Activated naive CD4-positive, alpha-beta T cell treated with anti-CD3 and anti-CD28 coated beads, Interleukin-2, amount 50 U/mL, for 16 hours (primary cell): ENCODE results near the gene PLA2G12A.
A peak's percentile ranks its signal among the peaks of the same experiment; 100 is the strongest.
"Not testable (repeated sequence)": the region's sequence is repeated elsewhere in the genome, so short reads cannot be mapped to it uniquely, and the experiment has no call there.

Experiments used
- DNase-seq: peaks from one replicate; pipeline ENCODE4 v3.0.0-alpha.2; 2020

The PLA2G12A gene

DNA sequence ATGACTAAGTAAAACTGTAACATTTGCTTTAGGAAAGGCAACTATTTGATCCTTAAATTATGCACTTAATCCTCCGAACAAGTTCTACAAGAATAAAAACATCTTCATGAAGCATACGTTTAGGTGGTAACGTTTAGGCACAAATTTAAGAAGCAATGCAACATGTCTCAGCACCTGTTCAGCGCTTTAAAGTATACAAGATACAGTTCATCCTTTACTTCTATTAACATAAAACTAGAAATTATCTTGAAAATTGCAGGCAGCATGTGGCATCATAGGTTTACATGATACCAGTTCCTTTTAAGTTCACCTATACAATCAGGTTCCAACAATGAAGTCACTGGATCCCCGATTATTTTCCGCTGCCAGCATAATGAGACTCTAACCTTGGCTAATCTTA is 1.5 kb downstream of the PLA2G12A start:
- DNase-seq: no peak

DNA sequence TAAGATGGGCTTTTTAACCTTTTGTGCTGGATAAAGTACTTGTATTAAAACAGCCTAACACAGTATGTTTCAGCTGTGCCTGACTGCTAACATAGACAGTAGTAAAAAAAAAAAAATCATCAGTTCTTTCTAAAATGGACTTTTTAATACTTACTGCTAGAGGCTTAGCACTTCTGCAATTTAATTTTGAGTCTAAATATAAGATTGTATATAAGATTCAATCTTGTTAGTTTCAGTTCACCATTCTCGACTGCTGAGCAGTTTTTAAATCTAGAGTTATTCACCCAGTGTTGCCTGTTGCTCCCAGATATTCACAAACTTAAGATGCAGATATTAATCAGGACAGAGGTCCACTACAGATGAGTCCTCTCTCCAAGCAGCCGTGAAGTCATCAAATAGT is 6.8 kb downstream of the PLA2G12A start:
- no peak for DNase-seq

DNA sequence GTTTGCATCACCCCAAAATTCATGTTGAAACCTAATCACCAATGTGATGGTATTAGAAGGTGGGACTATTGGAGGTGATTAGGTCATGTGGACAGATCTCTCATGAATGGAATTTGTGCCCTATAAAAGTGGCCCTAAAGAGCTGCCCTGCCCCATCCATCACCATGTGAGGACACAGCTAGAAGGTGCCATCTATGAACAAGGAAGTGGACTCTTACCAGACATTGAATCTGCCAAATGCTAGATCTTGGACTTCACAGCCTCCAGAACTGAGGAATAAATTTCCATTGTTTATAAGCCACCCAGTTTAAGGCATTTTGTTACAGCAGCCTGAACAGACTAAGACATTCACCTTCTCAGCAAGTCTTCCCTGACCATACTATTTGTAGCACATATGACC is 7.5 kb downstream of the PLA2G12A start:
- no peak for DNase-seq

- no peak for DNase-seq
Observed at GRCh38 chr4:109721033-109721432, 8.8 kb downstream of the PLA2G12A start.

- DNase-seq: no peak
Observed at GRCh38 chr4:109719604-109720003, 10.3 kb downstream of the PLA2G12A start.

DNA sequence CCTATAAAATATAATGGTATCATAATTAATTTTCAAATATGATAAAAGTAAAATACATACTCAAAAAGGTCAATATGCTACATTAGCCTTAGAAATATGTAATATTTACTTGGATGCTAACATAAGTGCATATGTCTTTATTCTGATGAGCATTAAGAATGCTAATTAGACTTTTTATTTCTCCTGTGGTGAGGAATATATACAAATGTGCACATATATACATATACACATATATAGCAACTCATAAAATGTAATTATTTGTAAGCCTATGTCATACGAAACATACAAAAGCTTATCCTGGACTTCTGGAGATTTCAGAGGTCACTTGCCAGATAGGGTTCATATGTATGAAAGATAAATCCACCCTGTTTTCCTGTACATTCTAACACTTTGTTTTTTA is 11.1 kb downstream of the PLA2G12A start:
- no peak for DNase-seq

DNA sequence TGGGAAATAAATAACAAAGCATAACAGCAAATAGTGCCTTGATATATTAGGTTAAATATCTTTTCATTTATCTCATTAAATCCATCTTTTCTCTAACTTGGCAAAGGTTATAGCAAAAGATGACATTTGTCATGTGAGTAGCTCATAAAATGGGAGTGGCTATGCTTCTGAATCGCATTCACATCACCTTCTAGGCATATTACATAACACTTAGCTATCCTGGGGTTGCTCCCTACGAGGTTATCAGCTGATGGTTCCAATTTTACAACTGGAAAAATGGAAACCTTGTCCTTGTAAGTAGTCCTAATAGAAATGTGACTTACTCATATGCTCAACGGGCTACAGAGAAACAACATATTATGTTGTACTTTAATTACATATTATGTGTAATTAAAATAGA is 16.4 kb downstream of the PLA2G12A start:
- DNase-seq: no peak

DNA sequence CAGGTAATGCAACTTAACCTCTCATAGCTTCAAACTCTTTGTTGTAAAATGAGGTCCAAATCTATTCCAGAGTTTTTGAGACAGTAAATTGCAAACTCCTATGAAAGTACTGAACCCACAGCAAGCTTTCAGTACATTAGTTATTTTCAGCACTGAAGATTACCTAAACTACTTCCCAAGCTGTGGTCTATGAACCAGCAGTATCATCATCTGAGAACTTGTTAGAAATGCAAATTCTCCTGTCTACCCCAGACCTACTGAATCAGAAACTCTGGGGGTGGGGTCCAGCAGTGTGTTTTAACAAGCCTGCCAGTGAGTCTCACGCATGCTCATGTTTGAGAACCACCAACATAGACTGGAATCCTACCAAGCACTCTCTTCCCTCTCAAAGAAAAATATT is 20.9 kb downstream of the PLA2G12A start:
- no peak for DNase-seq

DNA sequence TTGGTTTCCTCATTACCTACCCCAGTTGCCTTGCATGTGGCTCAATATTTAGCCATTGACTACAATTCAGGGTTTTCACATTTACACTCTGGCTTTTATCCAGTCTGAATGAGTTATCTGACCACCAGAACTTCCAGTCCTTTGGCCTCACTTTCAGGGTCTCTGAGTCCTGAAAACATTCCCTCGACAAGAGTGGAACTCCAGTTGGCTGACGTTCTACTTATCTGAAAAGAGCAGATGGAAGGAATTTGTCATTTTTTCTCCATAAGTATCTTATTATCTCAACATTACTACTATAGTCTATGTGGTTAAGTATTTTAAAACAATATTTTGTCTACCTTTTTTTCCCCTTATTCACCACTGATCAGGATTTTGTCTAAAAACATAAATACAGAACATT is 21.4 kb downstream of the PLA2G12A start:
- DNase-seq: no peak

DNA sequence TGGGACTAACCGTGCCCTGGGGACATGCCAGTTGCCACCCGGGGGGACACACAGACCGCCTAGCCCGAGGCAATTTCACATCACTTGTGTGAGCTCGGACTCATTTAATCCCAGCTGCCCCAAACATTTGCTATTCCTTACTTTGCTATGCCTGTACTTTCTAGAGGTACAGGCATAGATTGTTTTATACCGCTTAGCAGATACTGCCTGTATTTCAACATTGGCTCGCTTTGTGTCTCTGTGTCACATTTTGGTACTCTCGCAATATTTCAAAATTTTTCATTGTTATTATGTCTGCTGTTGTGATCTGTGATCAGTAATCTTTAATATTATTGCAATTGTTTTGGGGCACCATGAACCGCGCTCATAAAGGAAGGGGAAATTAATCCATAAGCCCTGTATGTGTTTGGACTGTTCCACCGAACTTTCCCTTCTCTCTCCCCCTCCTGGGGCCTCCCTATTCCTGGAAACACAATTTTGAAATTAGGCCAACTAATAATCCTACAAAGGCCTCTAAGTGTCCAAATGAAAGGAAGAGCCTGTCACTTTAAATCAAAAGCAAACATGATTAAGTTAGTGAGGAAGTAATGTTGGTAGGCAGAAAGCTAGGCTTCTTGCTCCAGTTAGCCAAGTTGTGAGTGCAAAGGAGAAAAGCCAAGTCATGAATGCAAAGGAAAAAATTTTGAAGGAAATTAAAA is 26.1 kb downstream of the PLA2G12A start:
- no peak for DNase-seq

GRCh38 chr4:109702950-109703663 is 26.8 kb downstream of the PLA2G12A start, which contains the start of gene CASP6:
Gene CASP6, minus strand, starts transcription at chr4:109703445. Its CDS starts 50 bp downstream, at chr4:109703395.
- DNase-seq: peak; percentile 73

GRCh38 chr4:109701566-109702410 is 28.1 kb downstream of the PLA2G12A start:
- no peak for DNase-seq

DNA sequence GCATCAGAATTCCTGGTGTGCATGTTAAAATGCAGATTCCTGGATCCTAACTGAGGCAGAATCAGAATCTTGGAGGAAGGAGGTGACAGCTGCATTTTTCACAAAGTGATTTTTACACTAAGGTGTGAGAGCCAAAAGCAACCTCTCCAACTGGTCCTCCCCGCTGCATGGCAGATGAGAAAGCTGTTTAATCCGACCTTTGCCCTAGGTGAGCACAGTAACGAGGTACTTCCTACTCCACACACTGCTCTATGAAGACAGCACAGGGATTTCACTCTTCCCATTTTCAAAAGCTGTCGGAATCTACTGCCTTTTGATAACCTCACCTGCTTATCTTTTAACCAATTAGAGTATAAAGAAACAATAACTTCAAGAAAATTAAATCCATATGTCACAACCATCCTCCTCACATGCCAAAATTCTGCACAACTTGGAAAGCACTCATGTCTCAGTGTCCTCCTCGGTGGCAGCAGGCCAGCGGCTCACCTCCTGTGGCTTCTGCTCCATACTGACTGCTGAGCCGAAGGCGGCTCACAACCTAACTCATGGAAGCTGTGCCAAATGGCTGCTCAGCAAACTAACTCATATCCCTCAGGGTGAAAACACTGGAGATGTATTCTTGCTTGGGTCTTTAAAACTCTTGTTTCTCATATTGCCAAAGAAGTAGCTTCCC is 30.2 kb downstream of the PLA2G12A start:
- DNase-seq: no peak

GRCh38 chr4:109698656-109699055 is 31.2 kb downstream of the PLA2G12A start:
- no peak for DNase-seq

DNA sequence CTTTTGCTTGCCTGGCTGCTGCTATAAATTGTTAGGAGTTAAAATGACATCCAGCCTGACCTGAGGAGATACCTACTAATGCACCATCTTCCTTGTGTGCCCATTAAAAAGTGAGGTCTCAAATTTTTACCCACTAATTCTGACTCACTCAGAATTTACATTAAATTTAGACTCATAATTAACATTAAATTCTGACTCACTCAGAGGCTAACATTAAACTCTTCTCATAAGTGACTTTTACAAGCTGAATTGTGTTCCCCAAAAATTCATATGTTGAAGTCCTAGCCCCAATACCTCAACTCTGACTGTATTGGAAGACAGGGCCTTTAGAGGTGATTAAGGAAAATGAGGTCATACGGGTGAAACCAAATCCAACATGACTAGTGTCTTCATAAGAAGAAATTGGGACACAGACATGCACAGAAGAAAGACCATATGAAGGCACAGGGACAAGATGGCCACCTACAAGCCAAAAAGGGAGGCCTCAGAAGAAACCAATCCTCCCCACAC is 38.4 kb downstream of the PLA2G12A start:
- no peak for DNase-seq

DNA sequence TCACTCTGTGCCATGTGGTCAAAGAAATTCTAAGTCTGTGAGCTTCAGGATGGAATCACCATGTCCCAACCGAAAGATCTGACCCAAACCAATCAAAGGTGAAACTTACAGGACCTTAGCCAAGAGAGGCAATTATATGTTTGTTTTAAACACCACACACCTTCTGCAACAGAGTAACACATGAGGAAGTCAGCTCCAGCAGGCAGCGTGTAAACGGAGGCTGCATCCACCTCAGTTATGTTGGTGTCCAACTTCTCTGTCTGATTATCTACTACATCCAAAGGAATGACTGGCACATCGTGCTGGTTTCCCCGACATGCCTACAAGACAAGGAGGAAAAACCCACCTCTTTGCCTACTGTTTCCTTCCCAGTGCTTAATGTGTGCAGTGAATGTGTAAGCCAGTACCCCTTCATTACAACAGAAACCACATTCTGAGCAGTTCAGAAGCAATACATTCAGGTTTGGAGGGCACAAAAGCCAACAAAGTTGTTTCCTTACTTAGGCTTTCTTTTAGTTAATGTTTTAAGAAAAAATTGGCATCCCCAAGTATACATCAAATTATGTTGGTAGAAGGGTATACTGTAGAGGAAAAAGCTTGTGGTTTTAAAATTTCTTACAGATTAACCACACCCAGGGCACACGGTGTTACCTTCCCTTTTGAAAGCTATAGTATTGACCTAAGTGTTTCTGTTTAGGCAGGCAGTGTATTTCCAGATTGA is 39.0 kb downstream of the PLA2G12A start:
- no peak for DNase-seq

DNA sequence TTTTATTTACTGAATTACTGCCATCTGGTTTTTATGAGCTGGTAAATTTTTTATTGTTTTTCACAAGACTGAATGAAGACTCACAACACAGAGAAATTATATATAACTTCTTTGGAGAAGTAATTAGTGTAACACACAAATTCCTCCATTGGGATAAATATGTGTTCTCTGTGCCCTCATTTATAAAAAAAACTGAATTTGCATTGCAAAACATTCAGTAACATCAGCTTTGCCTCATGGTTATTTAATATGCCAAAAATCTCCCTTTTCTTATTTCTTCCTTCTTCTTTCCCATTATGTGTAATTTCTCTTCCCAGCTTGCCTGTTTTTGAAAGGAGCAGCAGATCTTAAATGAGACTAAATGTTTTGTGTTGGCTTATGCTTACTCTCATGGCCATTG is 45.1 kb downstream of the PLA2G12A start:
- DNase-seq: no peak

DNA sequence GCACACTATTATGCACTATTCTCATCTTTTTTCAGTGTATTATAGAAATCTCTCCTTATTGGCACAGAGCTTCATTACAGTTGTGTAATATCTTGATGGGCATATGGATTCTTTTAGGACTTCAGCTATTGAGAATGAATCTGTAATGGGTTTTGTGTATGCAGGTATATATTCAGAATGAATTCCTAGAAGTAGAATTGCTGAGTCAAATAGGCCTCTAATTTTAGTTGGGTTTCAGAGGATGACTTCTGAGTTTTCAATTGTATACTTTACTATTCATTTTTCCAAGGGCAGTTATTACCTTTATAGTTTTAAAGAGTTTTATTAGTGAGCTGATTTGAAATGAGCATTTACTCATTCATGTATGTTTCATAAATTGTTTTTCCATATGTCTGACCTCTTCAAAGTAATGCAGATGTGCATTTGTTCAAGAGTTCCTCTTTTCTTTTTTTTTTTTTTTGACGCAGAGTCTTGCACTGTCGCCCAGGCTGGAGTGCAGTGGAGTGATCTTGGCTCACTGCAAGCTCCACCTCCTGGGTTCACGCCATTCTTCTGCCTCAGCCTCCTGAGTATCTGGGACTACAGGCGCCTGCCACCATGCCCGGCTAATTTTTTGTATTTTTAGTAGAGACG is 46.1 kb downstream of the PLA2G12A start:
- no peak for DNase-seq

GRCh38 chr4:109682875-109683274 is 47.0 kb downstream of the PLA2G12A start:
- no peak for DNase-seq

DNA sequence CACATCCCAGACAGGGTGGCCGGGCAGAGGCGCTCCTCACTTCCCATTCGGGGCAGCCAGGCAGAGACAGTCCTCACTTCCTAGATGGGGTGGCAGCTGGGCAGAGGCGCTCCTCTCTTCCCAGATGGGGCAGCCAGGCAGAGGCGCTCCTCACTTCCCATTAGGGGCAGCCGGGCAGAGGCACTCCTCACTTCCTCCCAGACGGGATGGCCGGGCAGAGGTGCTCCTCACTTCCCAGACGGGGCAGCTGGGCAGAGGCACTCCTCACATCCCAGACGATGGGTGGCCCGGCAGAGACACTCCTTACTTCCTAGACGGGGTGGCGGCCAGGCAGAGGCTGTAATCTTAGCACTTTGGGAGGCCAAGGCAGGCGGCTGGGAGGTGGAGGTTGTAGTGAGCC is 50.9 kb downstream of the PLA2G12A start:
- DNase-seq: not testable (repeated sequence)

GRCh38 chr4:109678472-109678871 is 51.4 kb downstream of the PLA2G12A start:
- not testable (repeated sequence) for DNase-seq

DNA sequence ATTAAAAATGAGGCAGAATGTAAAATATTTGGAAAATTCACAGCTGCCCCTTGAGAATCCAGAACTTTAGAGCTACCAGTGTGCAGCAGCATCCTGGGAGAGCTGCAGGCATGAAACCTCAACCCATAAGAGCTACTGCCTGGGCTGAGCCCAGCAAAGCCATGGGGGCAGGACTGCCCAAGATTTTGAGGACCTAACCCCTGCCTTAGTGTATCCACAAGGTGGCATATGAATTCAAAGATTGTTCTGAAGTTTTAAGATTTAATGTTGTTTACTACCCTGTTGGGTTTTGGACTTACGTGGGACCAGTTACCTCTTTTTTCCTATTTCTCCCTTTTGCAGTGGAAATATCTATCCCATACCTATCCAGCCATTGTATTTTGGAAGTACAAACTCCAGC is 53.0 kb downstream of the PLA2G12A start:
- DNase-seq: no peak
